NCI-H2227 (cell line): Measurements from ENCODE around the gene RNF41.
"Not testable (repeated sequence)": the region's sequence is repeated elsewhere in the genome, so short reads cannot be mapped to it uniquely, and the experiment has no call there.

Experiments used
- DNase-seq: peaks from one replicate; lab custom pipeline; 2025; ENCODE audit not compliant: unreplicated experiment; lab: John Stamatoyannopoulos, UW

RNF41 gene

GRCh38 chr12:56178347-56178746 lies 43.4 kb downstream of the RNF41 start:
- DNase-seq, result no peak

GRCh38 chr12:56172839-56173238 lies 48.9 kb downstream of the RNF41 start:
- DNase-seq, result no peak

- no peak for DNase-seq
Measured at GRCh38 chr12:56169229-56169759, 52.4 kb downstream of the RNF41 start.

GRCh38 chr12:56165369-56165768 lies 56.4 kb downstream of the RNF41 start:
- no peak for DNase-seq

GRCh38 chr12:56164345-56164729 lies 57.4 kb downstream of the RNF41 start:
- no peak for DNase-seq

- no peak for DNase-seq
Measured at GRCh38 chr12:56163533-56164344, 58.0 kb downstream of the RNF41 start.

GRCh38 chr12:56162468-56163290 lies 59.0 kb downstream of the RNF41 start:
- DNase-seq, result no peak

GRCh38 chr12:56161690-56162351 lies 59.9 kb downstream of the RNF41 start:
- peak; percentile 8 for DNase-seq

- no peak for DNase-seq
Measured at GRCh38 chr12:56160894-56161689, 60.6 kb downstream of the RNF41 start.

GRCh38 chr12:56160193-56160763 lies 61.4 kb downstream of the RNF41 start:
- no peak for DNase-seq

GRCh38 chr12:56159482-56160192 lies 62.1 kb downstream of the RNF41 start:
- DNase-seq, result no peak

- DNase-seq, result peak; percentile 42
Measured at GRCh38 chr12:56158926-56159461, 62.7 kb downstream of the RNF41 start.

- DNase-seq, result peak; percentile 96
Measured at GRCh38 chr12:56158029-56158925, 63.4 kb downstream of the RNF41 start, which contains the start of gene MYL6. MYL6 (plus strand) TSS chr12:56158359; CDS start chr12:56158402, 43 bp downstream.

GRCh38 chr12:56157201-56158028 lies 64.3 kb downstream of the RNF41 start:
- DNase-seq, result peak; percentile 84

GRCh38 chr12:56156464-56157200 lies 65.1 kb downstream of the RNF41 start:
- not testable (repeated sequence) for DNase-seq

GRCh38 chr12:56155256-56155845 lies 66.4 kb downstream of the RNF41 start:
- DNase-seq, result no peak
